T-cell (primary cell): ENCODE results near the gene C5orf22. TPM values are rescaled to one million over a fixed set of nuclear protein-coding genes. Genes with fewer than 3 reads are reported as not detected.

Source experiments
- ATAC-seq, 4 experiments: fragments of 200-7000 bp in 3 of 4; fragments of 150-1000 bp in 1 of 4; cut with Tn5 transposase; replicated peaks in 1 of 4; 1 replicate in 3 of 4; 2 replicates in 1 of 4; pipeline ENCODE4 v1.10.0; 2021; ENCODE audit warnings: moderate library complexity in 3 of 4, mild to moderate bottlenecking in 2 of 4, moderate number of reproducible peaks in 1 of 4
- CTCF ChIA-PET, 2 donors: fragments of 300-600 bp; sonication (Branson Sonifier 250); formaldehyde crosslinking; loops; one replicate each; lab custom pipeline; 2022; ENCODE audit warnings: antibody characterized with exemption in 2 of 2; lab: Charles Lee
- POLR2A ChIA-PET, 2 donors: fragments of 300-600 bp; sonication (Branson Sonifier 250); formaldehyde crosslinking; loops; one replicate each; lab custom pipeline; 2022; ENCODE audit warnings: antibody characterized with exemption in 2 of 2; lab: Charles Lee
- DNase-seq, 35 experiments: peaks; one replicate each; pipeline versions ENCODE4 v3.0.0 to v3.0.0-alpha.2; 2013 to 2023
- H3K27ac ChIP-seq: one replicate; pipeline ENCODE4 v1.5.1; 2013; ENCODE audit warnings: low read length
- H3K27me3 ChIP-seq, 2 experiments: replicated peaks in 1 of 2; 1 replicate in 1 of 2; 2 replicates in 1 of 2; pipeline versions ENCODE4 v1.6.1 to v1.7.0; 2013; ENCODE audit warnings: low read length in 1 of 2, mixed read lengths in 1 of 2; ENCODE audit not compliant: control insufficient read depth in 2 of 2, insufficient read depth in 2 of 2; ENCODE audit errors: extremely low read depth in 1 of 2
- H3K36me3 ChIP-seq, 2 donors: 1 replicate in 1 of 2; 2 replicates in 1 of 2; pipeline versions ENCODE4 v1.6.1 to v1.7.0; 2013; ENCODE audit warnings: low read length in 1 of 2; ENCODE audit not compliant: control insufficient read depth in 2 of 2, insufficient read depth in 1 of 2; ENCODE audit errors: extremely low read depth in 1 of 2
- H3K4me1 ChIP-seq, 2 experiments: 1 replicate in 1 of 2; 2 replicates in 1 of 2; pipeline versions ENCODE4 v1.6.1 to v1.7.0; 2013; ENCODE audit warnings: low read length in 2 of 2, mixed read lengths in 1 of 2; ENCODE audit not compliant: insufficient read depth in 2 of 2, control insufficient read depth in 1 of 2; ENCODE audit errors: extremely low read depth in 1 of 2
- H3K4me3 ChIP-seq, 2 donors: 1 replicate in 1 of 2; 2 replicates in 1 of 2; pipeline versions ENCODE4 v1.5.1 to v1.7.0; 2013; ENCODE audit warnings: mild to moderate bottlenecking in 2 of 2, low read length in 1 of 2, moderate library complexity in 1 of 2; ENCODE audit not compliant: control insufficient read depth in 1 of 2; ENCODE audit errors: extremely low read depth in 1 of 2
- H3K9me3 ChIP-seq: 2 replicates; pipeline ENCODE4 v1.7.0; 2013
- H3K27ac Mint-ChIP-seq, 2 donors: one replicate each; pipeline ENCODE4 v1.8.0; 2020 to 2021; ENCODE audit warnings: mild to moderate bottlenecking in 2 of 2, mixed read lengths in 2 of 2
- H3K27me3 Mint-ChIP-seq, 2 donors: one replicate each; pipeline ENCODE4 v1.8.0; 2021 to 2022; ENCODE audit warnings: mixed read lengths in 2 of 2
- H3K36me3 Mint-ChIP-seq: one replicate; pipeline ENCODE4 v1.8.0; 2021; ENCODE audit warnings: mixed read lengths
- H3K4me1 Mint-ChIP-seq, 3 donors: one replicate each; pipeline ENCODE4 v1.8.0; 2020 to 2022; ENCODE audit warnings: mixed read lengths in 3 of 3, mild to moderate bottlenecking in 1 of 3
- H3K4me3 Mint-ChIP-seq, 3 donors: one replicate each; pipeline ENCODE4 v1.8.0; 2020 to 2022; ENCODE audit warnings: mild to moderate bottlenecking in 3 of 3, mixed read lengths in 3 of 3, moderate library complexity in 3 of 3
- H3K9me3 Mint-ChIP-seq, 3 donors: one replicate each; pipeline ENCODE4 v1.8.0; 2020 to 2022; ENCODE audit warnings: mixed read lengths in 3 of 3
- WGBS: methylation state at CpG from one replicate; pipeline ENCODE4 v1.1.5; 2013; ENCODE audit warnings: missing lambda C conversion rate; ENCODE audit not compliant: insufficient coverage; 5-methylcytosine and 5-hydroxymethylcytosine counted together
- total RNA-seq, 35 experiments: library from RNA in 6 of 35; stranded (reverse) in 6 of 35; fragments of 120-200 nt in 1 of 35; gene quantifications; one replicate each; pipeline versions ENCODE4 v1.2.1 to v1.2.4 and lab custom pipeline; 2013 to 2026

C5orf22 gene
- total RNA-seq (10 to 100 TPM; 16.0 to 30.3 (median 26.8) TPM), total RNA-seq (lab: John Stamatoyannopoulos, UW) (14.6 to 55.2 (median 28.0) reads per million in 29 experiments)
- total RNA-seq (2013) = 24.1 TPM

- Histone ChIP-seq H3K4me1 (peaks cover 22 to 29% of the 10 kb centered on the region in 2 experiments), H3K9me3 (no peaks in the 10 kb centered on the region), H3K27me3 (no peaks in the 10 kb centered on the region), H3K4me3 (peak within 1 kb of the TSS; percentile 78 to 91), H3K27ac (peak within 1 kb of the TSS; percentile 47), H3K36me3 (peaks cover 15 to 39% of the 10 kb centered on the region in 2 donors)
- Mint-ChIP-seq H3K27ac (peak within 1 kb of the TSS; percentile 95 to 96), H3K4me1 (peaks cover 57 to 74% (median 73%) of the 10 kb centered on the region in 3 donors), H3K4me3 (peak within 1 kb of the TSS; percentile 98 to 100 (median 99)), H3K9me3 (no peaks in the 10 kb centered on the region), H3K27me3 (no peaks in the 10 kb centered on the region), H3K36me3 (peaks cover 45% of the 10 kb centered on the region)
- ChIA-PET POLR2A (interaction anchor here in 1 of 2 donors (0.6 kb wide), 1 partner anchor 1060 kb away, joined by 4 read pairs; no protein-coding TSS in a partner anchor), CTCF (interaction anchor here in 1 of 2 donors (0.7 to 0.9 kb wide), 2 partner anchors 710 to 798 kb away, joined by 3 read pairs; no protein-coding TSS in a partner anchor)
- WGBS = 0% methylated on average over 46 of the region's 52 CpGs
- ATAC-seq (peak; percentile 98 to 99 (median 98)), DNase-seq (peak; percentile 80 to 94 (median 87))
These were observed at the start of gene C5orf22, which contains the start of gene DROSHA for GRCh38 chr5:31531888-31532547. TSS of gene C5orf22 (plus strand) at chr5:31532301. CDS start at chr5:31532393, 92 bp downstream. TSS of gene DROSHA (minus strand) at chr5:31532093. CDS start at chr5:31529059, 3,034 bp downstream.

GRCh38 chr5:31485376-31486207, 46.5 kb upstream of the C5orf22 start:
- no peak for DNase-seq
- H3K36me3 Mint-ChIP-seq = peaks cover 79% of the 10 kb centered on the region
- no peak for ATAC-seq
- Histone ChIP-seq H3K27me3 (no peaks in the 10 kb centered on the region), H3K4me3 (no peak overlapping the region), H3K9me3 (no peaks in the 10 kb centered on the region), H3K27ac (no peak overlapping the region), H3K4me1 (no peaks in the 10 kb centered on the region), H3K36me3 (peaks cover 6 to 49% of the 10 kb centered on the region in 2 donors)
- no peaks in the 10 kb centered on the region for H3K27me3 Mint-ChIP-seq
- H3K4me3 Mint-ChIP-seq = no peak overlapping the region
- CTCF ChIA-PET = no interaction called here
- no peaks in the 10 kb centered on the region for H3K9me3 Mint-ChIP-seq
- no CpG with 5 or more reads among the region's 7 CpGs for WGBS
- H3K4me1 Mint-ChIP-seq = no peaks in the 10 kb centered on the region
- no peak overlapping the region for H3K27ac Mint-ChIP-seq
- POLR2A ChIA-PET = no interaction called here

GRCh38 chr5:31486441-31486840, 45.7 kb upstream of the C5orf22 start:
- POLR2A ChIA-PET = no interaction called here
- no peak for DNase-seq
- ATAC-seq = no peak
- Mint-ChIP-seq H3K27ac (peak overlapping the region in 1 of 2 donors; percentile 2), H3K4me3 (no peak overlapping the region), H3K9me3 (no peaks in the 10 kb centered on the region), H3K27me3 (no peaks in the 10 kb centered on the region), H3K36me3 (peaks cover 80% of the 10 kb centered on the region), H3K4me1 (no peaks in the 10 kb centered on the region)
- H3K4me3 ChIP-seq = no peak overlapping the region
- no peaks in the 10 kb centered on the region for H3K27me3 ChIP-seq
- H3K9me3 ChIP-seq = no peaks in the 10 kb centered on the region
- H3K27ac ChIP-seq = no peak overlapping the region
- peaks cover 6 to 55% of the 10 kb centered on the region in 2 donors for H3K36me3 ChIP-seq
- no peaks in the 10 kb centered on the region for H3K4me1 ChIP-seq
- CTCF ChIA-PET = interaction anchor here in 1 of 2 donors (0.5 kb wide), 1 partner anchor 114 kb away, joined by 5 read pairs; no protein-coding TSS in a partner anchor
- 100% methylated on average over 3 of the region's 6 CpGs for WGBS

GRCh38 chr5:31487506-31487905, 44.6 kb upstream of the C5orf22 start:
- no CpG with 5 or more reads among the region's 2 CpGs for WGBS
- peaks cover under 1 to 55% of the 10 kb centered on the region in 2 donors for H3K36me3 ChIP-seq
- CTCF ChIA-PET = no interaction called here

GRCh38 chr5:31492869-31493268, 39.2 kb upstream of the C5orf22 start:
- 90% methylated on average over 2 of the region's 4 CpGs for WGBS
- H3K4me1 ChIP-seq = no peaks in the 10 kb centered on the region
- H3K27me3 ChIP-seq = no peaks in the 10 kb centered on the region
- no peaks in the 10 kb centered on the region for H3K9me3 Mint-ChIP-seq
- peaks cover 76% of the 10 kb centered on the region for H3K36me3 Mint-ChIP-seq
- no peak overlapping the region for H3K27ac Mint-ChIP-seq
- ATAC-seq (no peak), DNase-seq (no peak)
- no peak overlapping the region for H3K4me3 Mint-ChIP-seq
- ChIA-PET POLR2A (no interaction called here), CTCF (no interaction called here)
- no peak overlapping the region for H3K27ac ChIP-seq
- H3K27me3 Mint-ChIP-seq = no peaks in the 10 kb centered on the region
- H3K4me1 Mint-ChIP-seq = no peaks in the 10 kb centered on the region
- H3K36me3 ChIP-seq = peaks cover 4 to 80% of the 10 kb centered on the region in 2 donors
- H3K9me3 ChIP-seq = no peaks in the 10 kb centered on the region
- H3K4me3 ChIP-seq = no peak overlapping the region

More at GRCh38 chr5:31487506-31487905, 44.6 kb upstream of the C5orf22 start:
- DNase-seq = no peak
- Mint-ChIP-seq H3K4me3 (no peak overlapping the region), H3K4me1 (no peaks in the 10 kb centered on the region), H3K36me3 (peaks cover 73% of the 10 kb centered on the region), H3K27ac (no peak overlapping the region), H3K9me3 (no peaks in the 10 kb centered on the region), H3K27me3 (no peaks in the 10 kb centered on the region)
- Histone ChIP-seq H3K4me3 (no peak overlapping the region), H3K27me3 (no peaks in the 10 kb centered on the region), H3K27ac (no peak overlapping the region), H3K9me3 (no peaks in the 10 kb centered on the region), H3K4me1 (no peaks in the 10 kb centered on the region)
- ATAC-seq = no peak
- POLR2A ChIA-PET = no interaction called here

GRCh38 chr5:31495336-31495735, 36.8 kb upstream of the C5orf22 start:
- WGBS = 100% methylated on average over 2 of the region's 4 CpGs
- Mint-ChIP-seq H3K27ac (no peak overlapping the region), H3K4me1 (no peaks in the 10 kb centered on the region)

More at GRCh38 chr5:31495336-31495735, 36.8 kb upstream of the C5orf22 start:
- Histone ChIP-seq H3K27ac (no peak overlapping the region), H3K4me1 (no peaks in the 10 kb centered on the region), H3K27me3 (no peaks in the 10 kb centered on the region), H3K4me3 (no peak overlapping the region), H3K9me3 (no peaks in the 10 kb centered on the region), H3K36me3 (peaks cover 7 to 89% of the 10 kb centered on the region in 2 donors)
- Mint-ChIP-seq H3K27me3 (no peaks in the 10 kb centered on the region), H3K9me3 (no peaks in the 10 kb centered on the region), H3K4me3 (no peak overlapping the region), H3K36me3 (peaks cover 80% of the 10 kb centered on the region)
- ATAC-seq = no peak
- POLR2A ChIA-PET = no interaction called here
- DNase-seq = no peak
- CTCF ChIA-PET = no interaction called here
